HepG2 (cell line): Measurements from ENCODE around the gene C5orf15. TPM values are rescaled to one million over a fixed set of nuclear protein-coding genes. Genes with fewer than 3 reads are reported as not detected.

Experiments used
- ATAC-seq: fragments of 200-7000 bp; cut with Tn5 transposase; 3 replicates; pipeline ENCODE4 v1.9.1; 2020; ENCODE audit warnings: mild to moderate bottlenecking, moderate library complexity
- BruUV-seq: library from RNA; stranded (reverse); fragments of 400-500 nt; replicated peaks from 2 replicates; lab custom pipeline; 2021; lab: Mats Ljungman, UMichigan
- CTCF ChIA-PET: fragments of 300-600 bp; formaldehyde crosslinking; extraction: SDS; loops from one replicate; lab custom pipeline; 2021; ENCODE audit warnings: low total read pairs, inconsistent platforms, low intra/inter-chr PET ratio; lab: Yijun Ruan, JAX
- POLR2A ChIA-PET: fragments of 350-600 bp; sonication (Branson Sonifier 250); formaldehyde crosslinking; loops from one replicate; lab custom pipeline; 2020; ENCODE audit warnings: antibody characterized with exemption, inconsistent platforms; lab: Yijun Ruan, JAX
- DNase-seq: peaks from one replicate; pipeline ENCODE4 v3.0.0-alpha.2; 2015; ENCODE audit warnings: low spot score
- FAIRE-seq: peaks from 3 replicates; lab custom pipeline; 2011; peaks lifted over from hg19 to GRCh38; lab: Jason Lieb, UNC
- H2AFZ ChIP-seq: one replicate; pipeline ENCODE4 v1.6.1; 2011; ENCODE audit warnings: low read length, inconsistent platforms
- H3K27ac ChIP-seq: fragments of 300-600 bp; 3 replicates; pipeline ENCODE4 v1.8.0; 2011; ENCODE audit warnings: mixed run types, mild to moderate bottlenecking, mixed read lengths, low read length, inconsistent platforms; ENCODE audit not compliant: insufficient read depth; ENCODE audit errors: extremely low read length
- H3K27me3 ChIP-seq, 2 experiments: fragments of 200-600 bp in 1 of 2; 2 replicates in 1 of 2; 3 replicates in 1 of 2; pipeline versions ENCODE4 v1.6.0 to v1.8.0; 2011; ENCODE audit warnings: low read length in 2 of 2, mild to moderate bottlenecking in 2 of 2, moderate library complexity in 2 of 2, inconsistent platforms in 1 of 2; ENCODE audit not compliant: insufficient read depth in 2 of 2, control insufficient read depth in 1 of 2
- H3K36me3 ChIP-seq, 2 experiments: fragments of 200-600 bp in 1 of 2; replicated peaks in 1 of 2; 2 replicates in 1 of 2; 3 replicates in 1 of 2; pipeline versions ENCODE4 v1.5.1 to v1.8.0; 2011; ENCODE audit warnings: low read length in 2 of 2, inconsistent platforms in 1 of 2; ENCODE audit not compliant: insufficient read depth in 2 of 2, control insufficient read depth in 1 of 2
- H3K4me1 ChIP-seq: 2 replicates; pipeline ENCODE4 v1.5.1; 2012; ENCODE audit warnings: low read length, inconsistent platforms; ENCODE audit not compliant: insufficient read depth
- H3K4me2 ChIP-seq: 2 replicates; pipeline ENCODE4 v1.6.0; 2011; ENCODE audit warnings: low read depth, low read length, inconsistent platforms
- H3K4me3 ChIP-seq, 3 experiments: fragments of 200-600 bp in 1 of 3; sonication (generic), shearing (Covaris generic) in 1 of 3; replicated peaks in 1 of 3; 2 replicates each; pipeline ENCODE4 v1.5.1; 2011 to 2016; ENCODE audit warnings: low read length in 3 of 3, inconsistent platforms in 2 of 3, low read depth in 2 of 3, mild to moderate bottlenecking in 2 of 3, control low read depth in 1 of 3, mixed read lengths in 1 of 3; ENCODE audit not compliant: insufficient read depth in 1 of 3
- H3K79me2 ChIP-seq: one replicate; pipeline ENCODE4 v1.6.1; 2011; ENCODE audit warnings: low read length, inconsistent platforms; ENCODE audit not compliant: insufficient read depth
- H3K9ac ChIP-seq: 2 replicates; pipeline ENCODE4 v1.6.0; 2011; ENCODE audit warnings: mild to moderate bottlenecking, low read depth, low read length, inconsistent platforms; ENCODE audit not compliant: insufficient read depth
- H3K9me3 ChIP-seq: 2 replicates; pipeline ENCODE4 v1.5.1; 2012; ENCODE audit warnings: mild to moderate bottlenecking, low read length
- H4K20me1 ChIP-seq: 2 replicates; pipeline ENCODE4 v1.6.0; 2011; ENCODE audit warnings: inconsistent platforms, mild to moderate bottlenecking, low read length, moderate library complexity; ENCODE audit not compliant: insufficient read depth
- ARNTL ChIP-seq: sonication (generic); formaldehyde crosslinking; IDR thresholded peaks from 2 replicates; pipeline ENCODE4 v1.4.0; 2020; ENCODE audit warnings: mild to moderate bottlenecking, missing genetic modification reagents
- ATF5 ChIP-seq: sonication (generic); formaldehyde crosslinking; IDR thresholded peaks from 2 replicates; pipeline ENCODE4 v1.4.0; 2020; ENCODE audit warnings: mild to moderate bottlenecking, low read depth, missing genetic modification reagents
- DDIT3 ChIP-seq: sonication (generic); formaldehyde crosslinking; IDR thresholded peaks from 2 replicates; pipeline ENCODE4 v1.4.0; 2020; ENCODE audit warnings: mild to moderate bottlenecking, missing genetic modification reagents
- HDAC2 ChIP-seq: sonication (generic); formaldehyde crosslinking; IDR thresholded peaks from 2 replicates; pipeline ENCODE4 v1.4.0; 2020; ENCODE audit warnings: missing genetic modification reagents
- HIVEP1 ChIP-seq: sonication (generic); formaldehyde crosslinking; IDR thresholded peaks from 2 replicates; pipeline ENCODE4 v1.4.0; 2020; ENCODE audit warnings: mild to moderate bottlenecking, missing genetic modification reagents
- HNRNPK ChIP-seq: fragments of 200-400 bp; formaldehyde crosslinking; IDR thresholded peaks from 2 replicates; pipeline ENCODE4 v1.6.1; 2018; ENCODE audit warnings: low read length, low read depth, moderate library complexity, mild to moderate bottlenecking; ENCODE audit not compliant: poor library complexity, severe bottlenecking
- ZEB1 ChIP-seq: IDR thresholded peaks from 2 replicates; pipeline ENCODE4 v1.6.1; 2012; ENCODE audit warnings: mild to moderate bottlenecking, low read depth, inconsistent platforms; ENCODE audit not compliant: insufficient replicate concordance
- ZNF619 ChIP-seq: sonication (generic); formaldehyde crosslinking; IDR thresholded peaks from 2 replicates; pipeline ENCODE4 v1.4.0; 2020; ENCODE audit warnings: mild to moderate bottlenecking, missing genetic modification reagents
- ZSCAN12 ChIP-seq: sonication (generic); formaldehyde crosslinking; IDR thresholded peaks from 2 replicates; pipeline ENCODE4 v1.9.0; 2021; ENCODE audit warnings: mild to moderate bottlenecking, missing genetic modification reagents
- WGBS: methylation state at CpG from one replicate; pipeline ENCODE4 v1.1.6; 2017; ENCODE audit warnings: low lambda C conversion rate; 5-methylcytosine and 5-hydroxymethylcytosine counted together
- in situ Hi-C: cut with HindIII; loops from 2 replicates; pipeline ENCODE4 v1.10.0; 2017; ENCODE audit warnings: low pct_unique_long_range_greater_than_20kb; ENCODE audit not compliant: extremely low pct_ligation_motif_present
- intact Hi-C: fragments of 100-400 bp; cut with micrococcal nuclease; formaldehyde crosslinking; loops from one replicate; pipeline ENCODE4 v1.10.0; 2022; ENCODE audit not compliant: unreplicated experiment
- polyA plus RNA-seq, 8 experiments: library from polyadenylated mRNA; depleted of rRNA in 3 of 8; stranded (reverse) in 7 of 8; unstranded in 1 of 8; fragments of >200 nt; fragmentation: Illumina TruSeq in 4 of 8; extraction: Trizol in 4 of 8; gene quantifications; 2 replicates each; pipeline versions ENCODE4 v1.2.1 to v1.2.3, GENCODE V29; 2011 to 2016; ENCODE audit warnings: low read depth in 4 of 8, missing spikeins in 1 of 8, mixed read lengths in 1 of 8; ENCODE audit not compliant: insufficient read depth in 1 of 8
- total RNA-seq, 5 experiments: library from RNA; depleted of rRNA; stranded (reverse); fragments of >200 nt; fragmentation: Illumina TruSeq; extraction: Trizol; gene quantifications; 2 replicates each; pipeline ENCODE4 v1.2.3, GENCODE V29; 2016; ENCODE audit warnings: low read depth in 1 of 5
- TF ChIP-seq, protein P1 (sequence below): sonication (generic); formaldehyde crosslinking; IDR thresholded peaks from 2 replicates; pipeline ENCODE4 v1.4.0; 2020; ENCODE audit warnings: missing genetic modification reagents

Gene C5orf15
- total and polyA plus RNA-seq, 2 of the 13 experiments (the other 11 are each of a cell fraction or from before 2014, with no cell fraction given), result 58.5 to 82.7 TPM

GRCh38 chr5:133938929-133939328 is 29.5 kb downstream of the C5orf15 start:
- TF ChIP-seq HNRNPK (no peak), ARNTL (CRISPR knock-in tag) (no peak), HDAC2 (CRISPR knock-in tag) (no peak), ATF5 (CRISPR knock-in tag) (no peak), DDIT3 (CRISPR knock-in tag) (no peak), ZSCAN12 (CRISPR knock-in tag) (no peak), HIVEP1 (CRISPR knock-in tag) (no peak), ZNF619 (CRISPR knock-in tag) (no peak), ZEB1 (no peak)
- TF ChIP-seq, protein P1, sequence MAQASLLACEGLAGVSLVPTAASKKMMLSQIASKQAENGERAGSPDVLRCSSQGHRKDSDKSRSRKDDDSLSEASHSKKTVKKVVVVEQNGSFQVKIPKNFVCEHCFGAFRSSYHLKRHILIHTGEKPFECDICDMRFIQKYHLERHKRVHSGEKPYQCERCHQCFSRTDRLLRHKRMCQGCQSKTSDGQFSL, result no peak
- TF ChIP-seq, all 625 proteins: peak for 0
- Histone ChIP-seq H3K27ac (no peak overlapping the region), H3K4me3 (no peak overlapping the region), H3K4me2 (no peak overlapping the region), H3K27me3 (peaks cover 1 to 6% of the 10 kb centered on the region in 2 experiments; a peak in 3 of 5 replicates), H3K9me3 (no peaks in the 10 kb centered on the region), H2AFZ (no peak overlapping the region), H3K9ac (no peak overlapping the region), H4K20me1 (no peaks in the 10 kb centered on the region), H3K36me3 (no peaks in the 10 kb centered on the region), H3K4me1 (peaks cover 16% of the 10 kb centered on the region), H3K79me2 (no peaks in the 10 kb centered on the region)
- ATAC-seq (no peak), FAIRE-seq (no peak), DNase-seq (no peak)
- in situ Hi-C loops, result no loop called here
- ChIA-PET POLR2A (no interaction called here), CTCF (no interaction called here)
- intact Hi-C loops, result no loop called here
- 8% methylated on average over 3 of the region's 3 CpGs for WGBS
- BruUV-seq, result no TSS peak
